Measurements from ENCODE around the gene GSX2. TPM values are rescaled to one million over a fixed set of nuclear protein-coding genes. Genes with fewer than 3 reads are reported as not detected.

Gene GSX2
- total and polyA plus RNA-seq, 2 of the 4 experiments (the other 2 are of a cell fraction) = not detected

GRCh38 chr4:54054501-54054900, 45.5 kb upstream of the GSX2 start:
- H3K4me3 ChIP-seq (ENCODE audit: insufficient read depth, low read depth, low read length) = no peak overlapping the region
- H4K91ac ChIP-seq (ENCODE audit: insufficient read depth, low read depth, low read length) = no peak overlapping the region
- BruUV-seq (replicated peaks) = no TSS peak
- no peaks in the 10 kb centered on the region for H3K27me3 ChIP-seq (ENCODE audit: control insufficient read depth, insufficient read depth, low read length)
- no peak overlapping the region for H3K23ac ChIP-seq (ENCODE audit: low read depth, low read length)
- no CpG with 5 or more reads among the region's 2 CpGs for WGBS, 2 experiments (ENCODE audit: extremely low coverage in 2 of 2, insufficient read length in 1 of 2)
- H3K18ac ChIP-seq (ENCODE audit: low read depth, low read length) = no peak overlapping the region
- no peak overlapping the region for H2AFZ ChIP-seq (replicated peaks; ENCODE audit: low read length, poor library complexity)
- dilution Hi-C loops (cut with HindIII; ENCODE audit: low sequenced_read_pairs, unreplicated experiment) (no loop called here), in situ Hi-C loops (cut with MboI; ENCODE audit: low sequenced_read_pairs) (loop anchor here (25.0 kb wide), 1 partner anchor 1042 kb away; no protein-coding TSS in a partner anchor), intact Hi-C loops (cut with micrococcal nuclease) (no loop called here)
- no peak overlapping the region for H3K4me2 ChIP-seq (ENCODE audit: low read depth, low read length)
- no peak overlapping the region for H2BK120ac ChIP-seq (ENCODE audit: low read depth, low read length)
- no peak overlapping the region for H3K14ac ChIP-seq (replicated peaks; ENCODE audit: low read depth, low read length)
- peaks cover 81% of the 10 kb centered on the region; the same call in 1 of the 2 replicates for H4K20me1 ChIP-seq (ENCODE audit: insufficient read depth, low read length)
- ChIA-PET POLR2A (ENCODE audit: unreplicated experiment) (no interaction called here), CTCF (no interaction called here)
- H3K56ac ChIP-seq (ENCODE audit: extremely low read depth, insufficient read depth, low read length) = no peak overlapping the region
- no peak overlapping the region for H3K9ac ChIP-seq (ENCODE audit: low read depth, low read length)
- no peak overlapping the region for H2BK20ac ChIP-seq (ENCODE audit: low read depth, low read length)
- H2AK5ac ChIP-seq (ENCODE audit: low read depth, low read length) = no peak overlapping the region
- H4K8ac ChIP-seq (ENCODE audit: low read depth in 2 of 2, low read length in 2 of 2) = no peak overlapping the region
- H3K79me1 ChIP-seq (ENCODE audit: low read depth in 1 of 2, low read length in 2 of 2) = peaks cover 7 to 70% of the 10 kb centered on the region in 2 experiments; a peak in 2 of 4 replicates
- no peak overlapping the region for H2AK9ac ChIP-seq (replicated peaks; ENCODE audit: low read depth, low read length, poor library complexity)
- no peak for TF ChIP-seq RCOR1 (IDR thresholded peaks at IDR 0.05; ENCODE audit: insufficient replicate concordance, low read length)
- no peak overlapping the region for H3K4ac ChIP-seq (ENCODE audit: low read depth, low read length)
- no peak for DNase-seq
- H3K9me3 ChIP-seq (ENCODE audit: control insufficient read depth, insufficient read depth, low read length) = no peaks in the 10 kb centered on the region
- peaks cover 10% of the 10 kb centered on the region for H3K9me1 ChIP-seq (ENCODE audit: insufficient read depth, low read length)
- H3K27ac ChIP-seq (ENCODE audit: insufficient read depth, low read length) = no peak overlapping the region
- no peak overlapping the region for H2BK15ac ChIP-seq (ENCODE audit: low read depth, low read length)
- no peak overlapping the region for H4K5ac ChIP-seq (ENCODE audit: low read depth, low read length)
- ATAC-seq (ENCODE audit: low read depth) = no peak
- H2BK5ac ChIP-seq (ENCODE audit: low read depth, low read length, poor library complexity, severe bottlenecking) = no peak overlapping the region
- H3K36me3 ChIP-seq (ENCODE audit: control insufficient read depth, insufficient read depth, low read length) = no peaks in the 10 kb centered on the region
- peaks cover 4% of the 10 kb centered on the region; the same call in 1 of the 2 replicates for H3K4me1 ChIP-seq (ENCODE audit: control insufficient read depth, insufficient read depth, low read length)

All from IMR-90 (cell line).